CD4-positive, alpha-beta T cell (primary cell): Measurements from ENCODE around the gene SH2B3. TPM values are rescaled to one million over a fixed set of nuclear protein-coding genes. Genes with fewer than 3 reads are reported as not detected.

Source experiments
- ATAC-seq: fragments of 200-7000 bp; cut with Tn5 transposase; one replicate; pipeline ENCODE4 v1.10.0; 2022; ENCODE audit warnings: mild to moderate bottlenecking; ENCODE audit not compliant: poor library complexity
- CTCF ChIA-PET: fragments of 350-600 bp; sonication (Branson Sonifier 250); formaldehyde crosslinking; loops from one replicate; lab custom pipeline; 2021; ENCODE audit warnings: antibody characterized with exemption, inconsistent platforms; lab: Charles Lee
- POLR2A ChIA-PET: fragments of 350-600 bp; sonication (Branson Sonifier 250); formaldehyde crosslinking; loops from one replicate; lab custom pipeline; 2021; ENCODE audit warnings: antibody characterized with exemption, inconsistent platforms; lab: Charles Lee
- DNase-seq, 14 experiments: peaks; one replicate each; pipeline ENCODE4 v3.0.0-alpha.2; 2013 to 2020; ENCODE audit warnings: mixed read lengths in 2 of 14
- H3K27ac ChIP-seq, 2 donors: one replicate each; pipeline versions ENCODE4 v1.5.1 to v1.7.0; 2013; ENCODE audit warnings: low read length in 2 of 2, low read depth in 1 of 2, mild to moderate bottlenecking in 1 of 2
- H3K27me3 ChIP-seq, 2 experiments: 1 replicate in 1 of 2; 2 replicates in 1 of 2; pipeline versions ENCODE4 v1.6.1 to v1.7.0; 2013; ENCODE audit warnings: low read length in 2 of 2, control low read depth in 1 of 2, mild to moderate bottlenecking in 1 of 2, moderate library complexity in 1 of 2; ENCODE audit not compliant: insufficient read depth in 2 of 2, control insufficient read depth in 1 of 2
- H3K36me3 ChIP-seq: one replicate; pipeline ENCODE4 v1.6.1; 2013; ENCODE audit warnings: low read length, control low read depth; ENCODE audit not compliant: insufficient read depth
- H3K4me1 ChIP-seq: one replicate; pipeline ENCODE4 v1.6.1; 2013; ENCODE audit warnings: low read length, control low read depth; ENCODE audit not compliant: insufficient read depth
- H3K4me3 ChIP-seq: one replicate; pipeline ENCODE4 v1.5.1; 2013; ENCODE audit warnings: mild to moderate bottlenecking, low read length, moderate library complexity
- H3K9me3 ChIP-seq, 2 experiments: 1 replicate in 1 of 2; 2 replicates in 1 of 2; pipeline versions ENCODE4 v1.6.1 to v1.7.0; 2013; ENCODE audit warnings: low read length in 2 of 2, mild to moderate bottlenecking in 2 of 2, control low read depth in 1 of 2, moderate library complexity in 1 of 2; ENCODE audit not compliant: control insufficient read depth in 1 of 2, insufficient read depth in 1 of 2
- H3K27ac Mint-ChIP-seq: one replicate; pipeline ENCODE4 v1.8.0; 2020; ENCODE audit warnings: mixed read lengths
- H3K27me3 Mint-ChIP-seq: one replicate; pipeline ENCODE4 v1.8.0; 2021; ENCODE audit warnings: mixed read lengths
- H3K36me3 Mint-ChIP-seq: one replicate; pipeline ENCODE4 v1.8.0; 2021; ENCODE audit warnings: low read depth, mixed read lengths
- H3K4me1 Mint-ChIP-seq: one replicate; pipeline ENCODE4 v1.8.0; 2021; ENCODE audit warnings: low read depth, mixed read lengths
- H3K4me3 Mint-ChIP-seq: one replicate; pipeline ENCODE4 v1.8.0; 2020; ENCODE audit warnings: mild to moderate bottlenecking, mixed read lengths
- H3K9me3 Mint-ChIP-seq: one replicate; pipeline ENCODE4 v1.8.0; 2020; ENCODE audit warnings: mixed read lengths
- intact Hi-C, 2 experiments: fragments of 100-400 bp; cut with DNase I in 1 of 2; cut with micrococcal nuclease in 1 of 2; formaldehyde crosslinking; loops; one replicate each; pipeline versions ENCODE4 v1.15.1 to v1.9.0; 2023 to 2025; cut with DNase I, micrococcal nuclease
- total RNA-seq, 174 experiments: library from RNA in 2 of 174; stranded (reverse) in 2 of 174; gene quantifications; one replicate each; pipeline ENCODE4 v1.2.3 and lab custom pipeline; 2021 to 2026
- TF ChIP-seq, protein P1 (sequence below): fragments of 200-600 bp; IDR thresholded peaks from one replicate; pipeline ENCODE4 v1.8.0; 2022; ENCODE audit warnings: antibody characterized with exemption, mild to moderate bottlenecking

SH2B3 gene
- total RNA-seq, 2 experiments from 2014 or later: 42.3 to 46.4 TPM

DNA sequence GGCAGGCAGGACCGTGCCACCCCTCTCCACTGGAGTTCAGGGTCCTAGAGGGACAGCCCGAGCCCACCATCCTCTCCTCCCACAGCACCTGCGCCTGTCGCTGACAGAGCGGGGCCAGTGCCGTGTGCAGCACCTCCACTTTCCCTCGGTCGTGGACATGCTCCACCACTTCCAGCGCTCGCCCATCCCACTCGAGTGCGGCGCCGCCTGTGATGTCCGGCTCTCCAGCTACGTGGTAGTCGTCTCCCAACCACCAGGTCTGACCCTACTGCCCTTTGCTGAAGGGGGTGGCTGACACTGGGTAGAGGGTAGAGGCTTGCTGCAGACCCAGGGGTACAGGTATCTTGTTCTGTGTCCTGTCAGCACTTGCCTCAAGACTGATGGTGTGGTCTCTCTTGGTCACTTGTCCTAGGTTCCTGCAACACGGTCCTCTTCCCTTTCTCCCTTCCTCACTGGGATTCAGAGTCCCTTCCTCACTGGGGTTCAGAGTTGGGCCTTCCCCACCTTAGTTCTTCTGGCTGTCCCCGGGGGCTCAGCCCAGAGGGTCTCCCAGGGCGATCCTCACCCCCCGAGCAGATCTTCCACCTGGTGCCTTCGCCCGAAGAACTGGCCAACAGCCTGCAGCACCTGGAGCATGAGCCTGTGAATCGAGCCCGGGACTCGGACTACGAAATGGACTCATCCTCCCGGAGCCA is 42.0 kb downstream of the SH2B3 start:
- peak overlapping the region; percentile 28 for H3K27ac Mint-ChIP-seq
- no peak overlapping the region for H3K4me3 ChIP-seq
- no peak overlapping the region for H3K4me3 Mint-ChIP-seq
- CTCF ChIA-PET: interaction anchor here (27.4 kb wide), 1 partner anchor 46 kb away, joined by 487 read pairs; the partner anchor contains the start of gene SH2B3
- H3K27me3 Mint-ChIP-seq: no peaks in the 10 kb centered on the region
- no peak overlapping the region for H3K27ac ChIP-seq
- no peak for ATAC-seq
- intact Hi-C loops: no loop called here
- POLR2A ChIA-PET: interaction anchor here (4.6 to 5.1 kb wide), 2 partner anchors 13 to 43 kb away, joined by 53 to 87 read pairs; partner anchors contain the start of gene SH2B3
- H3K4me1 Mint-ChIP-seq: peaks cover 58% of the 10 kb centered on the region
- H3K36me3 Mint-ChIP-seq: peaks cover 67% of the 10 kb centered on the region
- H3K4me1 ChIP-seq: peaks cover 61% of the 10 kb centered on the region
- peak in 1 of 14 experiments; percentile 23 for DNase-seq
- TF ChIP-seq, protein P1, sequence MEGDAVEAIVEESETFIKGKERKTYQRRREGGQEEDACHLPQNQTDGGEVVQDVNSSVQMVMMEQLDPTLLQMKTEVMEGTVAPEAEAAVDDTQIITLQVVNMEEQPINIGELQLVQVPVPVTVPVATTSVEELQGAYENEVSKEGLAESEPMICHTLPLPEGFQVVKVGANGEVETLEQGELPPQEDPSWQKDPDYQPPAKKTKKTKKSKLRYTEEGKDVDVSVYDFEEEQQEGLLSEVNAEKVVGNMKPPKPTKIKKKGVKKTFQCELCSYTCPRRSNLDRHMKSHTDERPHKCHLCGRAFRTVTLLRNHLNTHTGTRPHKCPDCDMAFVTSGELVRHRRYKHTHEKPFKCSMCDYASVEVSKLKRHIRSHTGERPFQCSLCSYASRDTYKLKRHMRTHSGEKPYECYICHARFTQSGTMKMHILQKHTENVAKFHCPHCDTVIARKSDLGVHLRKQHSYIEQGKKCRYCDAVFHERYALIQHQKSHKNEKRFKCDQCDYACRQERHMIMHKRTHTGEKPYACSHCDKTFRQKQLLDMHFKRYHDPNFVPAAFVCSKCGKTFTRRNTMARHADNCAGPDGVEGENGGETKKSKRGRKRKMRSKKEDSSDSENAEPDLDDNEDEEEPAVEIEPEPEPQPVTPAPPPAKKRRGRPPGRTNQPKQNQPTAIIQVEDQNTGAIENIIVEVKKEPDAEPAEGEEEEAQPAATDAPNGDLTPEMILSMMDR: no peak
- H3K9me3 Mint-ChIP-seq: no peaks in the 10 kb centered on the region
- H3K27me3 ChIP-seq: no peaks in the 10 kb centered on the region
- no peaks in the 10 kb centered on the region for H3K9me3 ChIP-seq
- H3K36me3 ChIP-seq: peaks cover 62% of the 10 kb centered on the region

DNA sequence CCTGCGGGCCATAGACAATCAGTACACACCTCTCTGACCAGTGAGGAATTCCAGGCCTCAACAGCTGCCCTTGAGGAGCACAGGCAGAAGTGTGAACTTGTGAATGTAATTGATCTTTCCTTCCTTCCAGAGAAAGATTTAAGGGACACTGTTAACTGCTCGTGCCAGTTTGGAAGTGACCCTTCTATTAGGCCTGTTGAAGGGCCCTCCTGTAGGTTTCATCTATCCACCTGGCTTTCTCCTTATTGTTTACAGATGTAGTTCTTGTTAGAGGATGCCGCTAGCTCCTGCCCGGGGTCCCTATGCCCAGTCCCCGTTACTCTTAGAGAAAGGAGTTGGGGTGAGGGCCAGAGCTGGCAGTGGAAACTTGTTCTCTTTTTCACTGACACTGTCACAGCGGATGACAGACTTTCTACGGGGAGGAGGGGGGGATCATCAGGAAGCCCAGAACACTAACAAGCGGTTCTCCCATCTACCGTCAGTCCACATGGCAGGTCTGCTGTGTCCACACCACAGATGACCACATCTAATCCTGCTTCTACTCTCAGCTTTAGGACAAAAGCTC is 42.6 kb downstream of the SH2B3 start:
- Mint-ChIP-seq H3K36me3 (peaks cover 63% of the 10 kb centered on the region), H3K27ac (peak overlapping the region; percentile 28), H3K27me3 (no peaks in the 10 kb centered on the region), H3K4me1 (peaks cover 52% of the 10 kb centered on the region), H3K4me3 (no peak overlapping the region), H3K9me3 (no peaks in the 10 kb centered on the region)
- TF ChIP-seq, protein P1: no peak
- H3K27me3 ChIP-seq: no peaks in the 10 kb centered on the region
- peaks cover 62% of the 10 kb centered on the region for H3K36me3 ChIP-seq
- no peak overlapping the region for H3K4me3 ChIP-seq
- CTCF ChIA-PET: interaction anchor here (27.4 kb wide), 1 partner anchor 46 kb away, joined by 487 read pairs; the partner anchor contains the start of gene SH2B3
- H3K4me1 ChIP-seq: peaks cover 55% of the 10 kb centered on the region
- intact Hi-C loops: no loop called here
- no peaks in the 10 kb centered on the region for H3K9me3 ChIP-seq
- DNase-seq (peak in 1 of 14 experiments; percentile 24), ATAC-seq (no peak)
- no peak overlapping the region for H3K27ac ChIP-seq
- POLR2A ChIA-PET: interaction anchor here (1.2 to 5.9 kb wide), 4 partner anchors 14 to 51 kb away, joined by 3 to 53 read pairs (median 44); partner anchors contain the start of gene SH2B3

DNA sequence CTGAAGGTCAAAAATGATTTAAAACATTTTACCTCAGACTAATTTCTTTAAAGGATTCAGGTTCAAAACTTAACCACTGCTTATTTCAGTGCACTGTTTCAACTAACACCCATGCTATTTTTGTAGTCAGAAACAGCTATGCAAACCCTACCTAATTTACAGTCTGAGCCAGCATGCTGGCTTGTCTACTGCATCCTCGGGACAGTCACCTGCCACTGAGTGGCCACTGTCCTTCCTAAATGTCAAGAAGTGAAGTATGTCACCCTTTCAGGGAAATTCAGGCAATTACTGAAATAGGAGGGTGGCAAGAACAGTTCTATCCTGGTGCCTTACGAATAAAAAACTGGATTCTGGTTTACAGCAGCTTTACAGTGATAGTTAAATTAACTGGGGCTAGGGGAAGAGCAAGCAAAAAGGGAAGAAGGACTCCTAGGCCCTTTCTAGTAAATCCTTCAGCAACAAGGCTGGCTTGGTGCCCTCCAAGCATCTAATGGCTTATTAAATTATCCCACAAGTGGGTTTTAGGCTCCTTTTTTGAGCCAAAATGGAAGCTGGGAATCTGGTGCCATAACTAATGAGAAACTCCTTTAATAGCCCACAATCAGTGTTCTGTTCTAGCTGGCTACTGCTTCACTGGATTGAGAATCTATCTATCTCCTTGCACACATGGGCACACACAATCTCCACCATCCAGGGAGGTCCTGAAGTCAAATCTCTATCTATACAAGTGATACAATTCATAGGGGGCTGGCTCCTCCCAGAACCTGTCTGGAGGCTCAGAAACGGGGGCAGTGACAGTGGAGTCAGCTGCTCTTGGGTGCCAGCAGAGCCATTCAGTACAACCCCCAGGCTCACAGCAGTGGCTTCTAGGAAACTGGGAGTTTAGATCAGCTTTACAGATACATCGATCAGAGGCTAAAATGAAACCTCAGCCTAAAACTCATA is 43.4 kb downstream of the SH2B3 start:
- peaks cover 68% of the 10 kb centered on the region for H3K36me3 ChIP-seq
- no peak for DNase-seq
- peaks cover 68% of the 10 kb centered on the region for H3K36me3 Mint-ChIP-seq

More for the DNA sequence above, 43.4 kb downstream of the SH2B3 start:
- peak overlapping the region; percentile 28 for H3K27ac Mint-ChIP-seq
- CTCF ChIA-PET: interaction anchor here (1.3 to 27.4 kb wide), 4 partner anchors 15 to 80 kb away, joined by 3 to 487 read pairs (median 21); partner anchors contain the start of gene SH2B3
- H3K9me3 ChIP-seq: no peaks in the 10 kb centered on the region
- no peak overlapping the region for H3K4me3 ChIP-seq
- no peak overlapping the region for H3K4me3 Mint-ChIP-seq
- H3K27me3 Mint-ChIP-seq: no peaks in the 10 kb centered on the region
- intact Hi-C loops: no loop called here
- H3K9me3 Mint-ChIP-seq: no peaks in the 10 kb centered on the region
- H3K4me1 Mint-ChIP-seq: peaks cover 44% of the 10 kb centered on the region
- ATAC-seq: no peak
- peaks cover 47% of the 10 kb centered on the region for H3K4me1 ChIP-seq
- no peaks in the 10 kb centered on the region for H3K27me3 ChIP-seq
- POLR2A ChIA-PET: interaction anchor here (1.0 to 5.9 kb wide), 6 partner anchors 14 to 51 kb away, joined by 3 to 53 read pairs (median 22); partner anchors contain the start of gene SH2B3
- TF ChIP-seq, protein P1: no peak
- peak overlapping the region; percentile 32 to 55 for H3K27ac ChIP-seq
